Kidney (tissue), 14 donors: Measurements from ENCODE around the gene CCN6. TPM values are rescaled to one million over a fixed set of nuclear protein-coding genes. Genes with fewer than 3 reads are reported as not detected.
A peak's percentile ranks its signal among the peaks of the same experiment; 100 is the strongest.

Source experiments
- DNase-seq, 5 donors: peaks; one replicate each; pipeline ENCODE4 v3.0.0-alpha.2; 2013 to 2020
- FAIRE-seq: peaks from 2 replicates; lab custom pipeline; 2012; peaks lifted over from hg19 to GRCh38; lab: Jason Lieb, UNC
- H3K27ac ChIP-seq, 2 donors: one replicate each; pipeline ENCODE4 v1.7.0; 2013; ENCODE audit warnings: low read depth in 2 of 2, low read length in 2 of 2, inconsistent platforms in 1 of 2
- H3K27me3 ChIP-seq: one replicate; pipeline ENCODE4 v1.7.1; 2013; ENCODE audit warnings: low read length, inconsistent platforms; ENCODE audit not compliant: control insufficient read depth, insufficient read depth
- H3K36me3 ChIP-seq, 3 donors: one replicate each; pipeline versions ENCODE4 v1.7.0 to v1.7.1; 2013; ENCODE audit warnings: low read length in 3 of 3, control low read depth in 1 of 3, inconsistent platforms in 1 of 3; ENCODE audit not compliant: insufficient read depth in 3 of 3, control insufficient read depth in 2 of 3
- H3K4me1 ChIP-seq, 3 donors: one replicate each; pipeline versions ENCODE4 v1.7.0 to v1.7.1; 2013; ENCODE audit warnings: low read length in 3 of 3, inconsistent platforms in 1 of 3, low read depth in 1 of 3; ENCODE audit not compliant: control insufficient read depth in 2 of 3, insufficient read depth in 2 of 3
- H3K4me3 ChIP-seq, 3 donors: one replicate each; pipeline versions ENCODE4 v1.7.0 to v1.8.1; 2013; ENCODE audit warnings: low read length in 3 of 3, control low read depth in 1 of 3, inconsistent platforms in 1 of 3
- H3K9ac ChIP-seq, 3 donors: one replicate each; pipeline versions ENCODE4 v1.7.0 to v1.7.1; 2013; ENCODE audit warnings: low read length in 3 of 3, control low read depth in 1 of 3, inconsistent platforms in 1 of 3
- H3K9me3 ChIP-seq, 3 donors: one replicate each; pipeline versions ENCODE4 v1.7.0 to v1.7.1; 2013; ENCODE audit warnings: low read length in 3 of 3, control low read depth in 1 of 3, inconsistent platforms in 1 of 3; ENCODE audit not compliant: control insufficient read depth in 2 of 3, insufficient read depth in 1 of 3
- intact Hi-C: fragments of 100-400 bp; cut with DNase I; formaldehyde crosslinking; loops from one replicate; pipeline ENCODE4 v1.11.1; 2022
- polyA plus RNA-seq: library from polyadenylated mRNA; stranded (reverse); fragments of 350-450 nt; fragmentation: Illumina TruSeq; extraction: RNeasy Lipid Tissue Mini Kit (QIAGEN cat#74804); gene quantifications from one replicate; pipeline ENCODE4 v1.2.3, GENCODE V29; 2014; ENCODE audit warnings: low read depth, low replicate concordance; ENCODE audit not compliant: insufficient read depth
- total RNA-seq: library from RNA; stranded (reverse); fragmentation: NEBNext Ultra II Directional; extraction: Animal tissue kit (Norgen Biotek cat#: 25700); gene quantifications from one replicate; pipeline ENCODE4 v1.2.1, GENCODE V29; 2021
- TF ChIP-seq, protein P1 (sequence below): IDR thresholded peaks from 3 replicates; pipeline ENCODE4 v1.5.1; 2012; ENCODE audit warnings: mild to moderate bottlenecking, moderate library complexity, borderline replicate concordance; ENCODE audit not compliant: insufficient read depth; ENCODE audit errors: extremely low read depth
- donor health status: control.
- donor health status: control.
- donor health status: control.
- donor health status: control.
- donor health status: control.
- donor health status: DM: yes; HTN: yes; CAD: no.
- donor health status: Normal renal cell carcinoma (clear cell type).

CCN6 gene
- total and polyA plus RNA-seq, 2 donors from 2014 or later = 6.7 to 8.4 TPM

- intact Hi-C loops = no loop called here
- DNase-seq (no peak), FAIRE-seq (no peak)
- H3K4me1 ChIP-seq = no peaks in the 10 kb centered on the region
- no peaks in the 10 kb centered on the region for H3K36me3 ChIP-seq
- no peak overlapping the region for H3K27ac ChIP-seq
- no peaks in the 10 kb centered on the region for H3K27me3 ChIP-seq
- H3K9me3 ChIP-seq = peaks cover 0 to 5% (median 0%) of the 10 kb centered on the region in 3 donors
- TF ChIP-seq, protein P1, sequence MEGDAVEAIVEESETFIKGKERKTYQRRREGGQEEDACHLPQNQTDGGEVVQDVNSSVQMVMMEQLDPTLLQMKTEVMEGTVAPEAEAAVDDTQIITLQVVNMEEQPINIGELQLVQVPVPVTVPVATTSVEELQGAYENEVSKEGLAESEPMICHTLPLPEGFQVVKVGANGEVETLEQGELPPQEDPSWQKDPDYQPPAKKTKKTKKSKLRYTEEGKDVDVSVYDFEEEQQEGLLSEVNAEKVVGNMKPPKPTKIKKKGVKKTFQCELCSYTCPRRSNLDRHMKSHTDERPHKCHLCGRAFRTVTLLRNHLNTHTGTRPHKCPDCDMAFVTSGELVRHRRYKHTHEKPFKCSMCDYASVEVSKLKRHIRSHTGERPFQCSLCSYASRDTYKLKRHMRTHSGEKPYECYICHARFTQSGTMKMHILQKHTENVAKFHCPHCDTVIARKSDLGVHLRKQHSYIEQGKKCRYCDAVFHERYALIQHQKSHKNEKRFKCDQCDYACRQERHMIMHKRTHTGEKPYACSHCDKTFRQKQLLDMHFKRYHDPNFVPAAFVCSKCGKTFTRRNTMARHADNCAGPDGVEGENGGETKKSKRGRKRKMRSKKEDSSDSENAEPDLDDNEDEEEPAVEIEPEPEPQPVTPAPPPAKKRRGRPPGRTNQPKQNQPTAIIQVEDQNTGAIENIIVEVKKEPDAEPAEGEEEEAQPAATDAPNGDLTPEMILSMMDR = no peak
- peak overlapping the region in 1 of 3 donors; percentile 26 for H3K4me3 ChIP-seq
- H3K9ac ChIP-seq = no peak overlapping the region
These were observed 769 bp downstream of the CCN6 start for GRCh38 chr6:112054555-112055190.

DNA sequence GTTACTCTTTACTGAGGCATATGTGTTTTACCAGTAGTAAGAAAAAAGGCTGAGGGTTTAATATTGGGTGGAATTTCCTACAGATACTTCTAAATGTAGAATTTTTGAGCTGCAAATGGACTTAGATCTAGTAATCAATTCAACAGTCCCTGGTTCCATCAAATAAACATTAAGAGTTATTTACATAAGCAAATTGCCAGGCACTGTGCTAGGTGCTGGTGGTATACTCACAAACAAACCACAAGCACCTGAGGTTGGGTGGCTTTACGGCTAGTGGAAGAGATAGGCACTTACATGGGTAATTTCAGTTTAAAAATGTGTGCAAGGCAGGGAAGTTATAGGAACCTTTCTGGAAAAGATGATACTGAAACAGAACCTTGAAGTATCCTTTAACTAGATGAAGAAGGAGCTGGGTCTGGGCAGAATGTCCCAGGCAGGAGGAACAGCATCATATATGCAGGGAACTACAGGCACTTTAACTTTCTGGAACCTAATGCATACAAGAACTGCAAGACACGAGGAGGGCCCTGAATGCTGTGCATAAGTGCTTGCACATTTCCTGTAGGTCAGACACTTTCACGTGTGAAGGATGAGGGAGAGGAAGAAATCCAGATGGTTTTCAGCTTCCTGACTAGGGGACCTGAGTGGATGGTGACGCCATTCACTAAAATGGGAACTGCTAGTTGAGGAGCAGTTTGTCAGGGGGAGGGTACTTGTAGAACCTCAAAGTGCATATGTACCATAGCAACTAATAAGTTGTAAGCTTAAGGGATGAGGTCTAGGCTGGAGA is 4.5 kb downstream of the CCN6 start:
- Histone ChIP-seq H3K27ac (no peak overlapping the region), H3K9me3 (no peaks in the 10 kb centered on the region), H3K4me3 (no peak overlapping the region), H3K4me1 (no peaks in the 10 kb centered on the region), H3K9ac (no peak overlapping the region), H3K36me3 (no peaks in the 10 kb centered on the region), H3K27me3 (no peaks in the 10 kb centered on the region)
- intact Hi-C loops = no loop called here
- FAIRE-seq = no peak
- TF ChIP-seq, protein P1 = no peak
- DNase-seq = no peak

GRCh38 chr6:112061605-112062004 is 7.7 kb downstream of the CCN6 start:
- no peak for DNase-seq
- Histone ChIP-seq H3K27ac (no peak overlapping the region), H3K4me3 (no peak overlapping the region), H3K9me3 (no peaks in the 10 kb centered on the region), H3K27me3 (no peaks in the 10 kb centered on the region), H3K36me3 (no peaks in the 10 kb centered on the region), H3K4me1 (no peaks in the 10 kb centered on the region), H3K9ac (no peak overlapping the region)
- TF ChIP-seq, protein P1 = no peak
- FAIRE-seq = no peak
- intact Hi-C loops = no loop called here
